Activated T-helper 9 cell treated with anti-CD3 and anti-CD28 coated beads, Interleukin-2, amount 50 U/mL, for 16 hours (primary cell): ENCODE results near the gene DVL1.

Source experiments
- DNase-seq: peaks from one replicate; pipeline ENCODE4 v3.0.0-alpha.2; 2020; ENCODE audit warnings: low read depth

The DVL1 gene

GRCh38 chr1:1296070-1297061 is 52.9 kb downstream of the DVL1 start:
- no peak for DNase-seq

- DNase-seq, result no peak
These were observed 53.9 kb downstream of the DVL1 start for GRCh38 chr1:1295154-1295923.

- DNase-seq, result no peak
These were observed 54.8 kb downstream of the DVL1 start for GRCh38 chr1:1294250-1294890.

GRCh38 chr1:1293263-1294249 is 55.7 kb downstream of the DVL1 start:
- no peak for DNase-seq

- DNase-seq, result no peak
These were observed 56.4 kb downstream of the DVL1 start for GRCh38 chr1:1292851-1293250.

- DNase-seq, result no peak
These were observed 56.8 kb downstream of the DVL1 start for GRCh38 chr1:1292442-1292779.

- peak; percentile 49 for DNase-seq
These were observed 57.4 kb downstream of the DVL1 start for GRCh38 chr1:1291548-1292441.

- DNase-seq, result no peak
These were observed 58.1 kb downstream of the DVL1 start for GRCh38 chr1:1291023-1291528.

GRCh38 chr1:1290238-1290731 is 58.9 kb downstream of the DVL1 start:
- DNase-seq, result peak; percentile 33

GRCh38 chr1:1287288-1288110 is 61.7 kb downstream of the DVL1 start:
- DNase-seq, result no peak

- DNase-seq, result no peak
These were observed 62.6 kb downstream of the DVL1 start for GRCh38 chr1:1286313-1287261.

- no peak for DNase-seq
These were observed 63.5 kb downstream of the DVL1 start for GRCh38 chr1:1285611-1286311.
